HG02610 (cell line): ENCODE results near the gene ILK.

Experiments
- ATAC-seq: cut with Tn5 transposase; IDR thresholded peaks from one replicate; pipeline ENCODE4 v1.9.1; 2021; ENCODE audit warnings: mild to moderate bottlenecking, moderate library complexity; ENCODE audit not compliant: unreplicated experiment

Gene ILK

DNA sequence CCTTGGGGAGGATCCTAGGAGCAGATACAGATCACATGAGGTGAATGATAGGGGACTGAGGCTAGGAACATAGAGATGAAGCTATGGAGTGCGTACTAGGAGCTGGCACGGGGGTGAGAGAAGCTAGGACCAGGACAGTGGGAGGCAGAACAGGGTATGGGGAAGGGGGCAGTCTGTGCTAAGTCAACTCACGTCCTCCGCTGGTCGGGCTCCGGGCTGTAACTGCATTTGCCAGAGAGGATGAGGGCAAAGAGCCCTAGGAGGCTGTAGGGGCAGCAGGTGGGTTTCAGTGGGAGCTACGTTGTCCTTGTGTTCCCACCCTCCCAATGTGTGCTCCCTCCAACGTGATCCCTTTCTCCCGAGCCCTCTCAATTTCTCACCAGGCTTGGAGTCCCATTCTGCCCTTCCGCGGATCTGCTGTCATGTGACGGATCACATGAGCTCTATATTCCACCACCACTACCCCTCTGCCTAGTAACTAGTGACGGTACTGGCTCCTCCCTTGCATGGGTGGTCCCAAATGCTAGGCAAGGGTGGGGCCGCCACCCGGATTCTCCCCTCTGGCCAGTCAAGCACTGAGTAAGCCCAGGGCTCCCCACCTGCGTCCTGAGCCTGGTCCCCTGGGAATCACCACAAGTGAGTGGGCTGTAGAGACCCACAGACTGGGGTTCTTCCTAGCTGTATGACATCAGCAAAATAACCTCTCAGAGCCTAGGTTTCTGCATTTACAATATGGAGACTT is 15.6 kb downstream of the ILK start, which contains the start of gene TPP1:
TPP1 (minus strand) TSS at position 419 of the 742 bp plus-strand sequence; CDS start at position 397, 22 bp downstream.
- ATAC-seq, result peak; percentile 96

DNA sequence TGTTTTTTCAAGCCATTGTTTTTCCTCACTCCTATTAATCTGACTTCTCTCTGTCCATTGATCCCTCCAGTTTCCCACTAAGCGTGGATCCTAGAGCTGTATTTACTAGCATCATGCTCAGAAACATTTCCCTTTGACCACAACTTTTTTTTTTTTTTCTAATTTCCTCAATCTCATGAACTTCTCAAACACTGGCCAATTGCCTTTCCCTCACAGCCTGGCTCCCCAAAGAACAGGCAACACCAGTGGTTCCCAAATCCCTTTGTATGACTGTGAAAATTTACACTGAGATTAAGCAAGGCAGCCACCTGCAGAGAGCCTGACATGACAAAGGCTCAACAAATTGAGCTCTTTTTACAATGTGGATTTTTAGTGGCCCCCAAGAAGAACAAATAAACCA is 17.1 kb downstream of the ILK start:
- no peak for ATAC-seq

DNA sequence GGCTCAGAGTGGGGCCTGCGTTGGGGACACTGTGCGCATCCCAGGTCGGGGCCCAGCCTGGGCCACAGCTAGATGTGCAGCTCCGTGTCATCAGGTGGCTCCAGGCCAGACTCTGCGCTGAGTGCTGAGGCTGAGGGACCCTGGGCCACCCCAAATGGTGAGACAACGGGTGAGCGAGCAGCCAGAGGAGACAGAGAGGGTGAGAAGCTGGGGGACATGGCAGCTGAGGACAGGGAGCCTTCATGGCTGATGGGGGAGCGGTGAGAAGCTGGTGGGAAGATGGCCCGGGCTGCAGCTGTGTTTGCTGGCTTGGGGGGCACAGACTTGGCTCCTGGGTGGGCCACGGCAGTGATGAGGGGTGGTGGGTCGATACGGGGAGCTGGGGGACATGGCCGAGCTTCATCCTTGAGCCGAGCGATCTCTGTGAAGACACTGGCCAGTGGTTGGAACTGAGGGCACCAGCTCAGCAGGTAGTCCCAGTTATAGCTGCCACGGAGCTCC is 18.2 kb downstream of the ILK start:
- no peak for ATAC-seq

DNA sequence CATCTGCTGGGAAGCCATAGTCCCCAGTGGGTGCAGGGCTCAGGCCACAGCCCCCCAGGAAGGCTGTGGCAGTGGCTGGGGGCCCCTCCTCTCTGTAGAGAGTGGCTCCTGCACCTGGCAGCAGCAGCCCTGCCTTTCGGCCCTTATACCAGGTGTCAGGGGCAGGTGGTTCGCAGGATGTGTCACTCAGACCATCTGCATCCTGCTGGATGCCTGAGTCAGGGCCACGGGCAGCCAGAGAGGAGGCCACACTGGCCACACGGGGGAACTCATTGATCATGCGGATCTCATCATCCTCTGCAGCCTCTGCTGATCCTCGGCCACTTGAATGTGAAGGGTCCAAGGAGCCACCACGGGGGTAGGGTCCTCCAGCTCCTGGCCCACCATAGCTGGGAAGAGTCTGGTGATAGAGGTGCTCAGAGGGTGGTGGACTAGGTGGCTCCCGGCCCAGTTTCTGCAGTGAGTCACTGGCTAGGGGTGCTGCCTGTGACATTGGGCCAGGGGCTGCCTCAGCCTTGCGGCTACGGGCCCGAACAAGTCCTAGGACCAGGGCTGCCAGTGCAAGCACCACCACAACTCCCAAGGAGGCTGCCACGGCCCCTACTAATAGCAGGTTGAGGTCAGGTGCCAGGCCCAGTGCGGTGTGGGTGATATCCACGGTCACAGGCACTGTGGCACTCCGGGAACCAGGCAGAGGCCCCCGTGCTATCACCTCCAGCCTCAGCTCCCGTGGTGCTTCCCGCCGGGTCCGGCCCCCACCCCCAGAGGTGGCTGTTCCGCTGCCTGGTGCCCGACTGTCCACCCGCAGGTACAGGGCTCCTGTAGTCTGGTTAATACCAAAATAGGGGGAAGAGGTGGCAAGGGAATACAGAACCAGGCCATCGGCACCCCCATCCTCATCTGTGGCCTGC is 18.9 kb downstream of the ILK start:
- ATAC-seq, result no peak

DNA sequence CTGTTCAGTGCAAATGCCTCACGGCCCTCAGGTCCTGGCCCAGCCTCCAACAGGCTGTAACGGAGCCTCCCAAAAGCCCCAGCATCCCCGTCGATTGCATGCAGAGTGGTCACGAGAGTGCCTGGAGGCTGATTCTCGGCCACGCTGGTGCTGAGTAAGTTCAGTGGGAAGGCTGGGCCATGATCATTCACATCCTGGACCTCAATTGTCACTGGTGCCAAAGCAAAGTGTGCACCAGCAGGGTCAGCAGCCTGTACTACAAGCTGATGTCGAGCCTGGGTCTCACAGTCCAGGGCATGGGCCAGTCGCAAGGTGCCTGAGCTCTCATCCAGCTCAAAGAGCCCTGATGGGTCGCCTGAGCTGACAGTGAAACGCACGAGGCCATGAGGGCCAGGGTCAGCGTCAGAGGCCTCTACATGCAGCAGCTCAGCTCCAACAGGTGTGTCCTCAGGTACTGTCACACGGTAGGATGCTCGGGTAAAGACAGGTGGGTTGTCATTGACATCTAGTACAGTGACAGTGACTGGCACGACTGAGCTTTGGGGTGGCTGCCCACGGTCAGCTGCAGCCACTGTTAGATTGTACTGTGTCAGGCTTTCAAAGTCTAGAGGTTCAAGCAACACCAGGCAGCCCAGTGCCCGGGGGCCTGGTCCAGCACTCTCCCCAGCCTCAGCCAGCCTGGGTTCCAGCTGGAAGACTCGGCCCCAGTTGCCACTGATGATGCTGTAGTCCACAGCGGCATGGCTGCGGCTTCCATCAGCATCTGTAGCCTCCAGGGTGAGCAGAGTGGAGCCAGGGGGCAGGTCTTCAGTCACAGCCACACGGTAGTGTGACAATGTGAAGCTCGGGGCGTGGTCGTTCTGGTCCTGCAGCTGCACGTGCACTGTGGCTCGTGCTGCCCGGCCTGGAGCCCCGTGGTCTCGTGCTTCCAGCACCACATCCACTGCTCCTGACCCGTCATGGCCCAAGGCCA is 20.1 kb downstream of the ILK start:
- no peak for ATAC-seq

- no peak for ATAC-seq
These were observed 21.7 kb downstream of the ILK start for GRCh38 chr11:6625156-6625831.

GRCh38 chr11:6625832-6626420 is 22.4 kb downstream of the ILK start:
- ATAC-seq, result no peak

- no peak for ATAC-seq
These were observed 23.6 kb downstream of the ILK start for GRCh38 chr11:6626971-6627761.

- ATAC-seq, result peak; percentile 71
These were observed 24.2 kb downstream of the ILK start for GRCh38 chr11:6627762-6628241.

DNA sequence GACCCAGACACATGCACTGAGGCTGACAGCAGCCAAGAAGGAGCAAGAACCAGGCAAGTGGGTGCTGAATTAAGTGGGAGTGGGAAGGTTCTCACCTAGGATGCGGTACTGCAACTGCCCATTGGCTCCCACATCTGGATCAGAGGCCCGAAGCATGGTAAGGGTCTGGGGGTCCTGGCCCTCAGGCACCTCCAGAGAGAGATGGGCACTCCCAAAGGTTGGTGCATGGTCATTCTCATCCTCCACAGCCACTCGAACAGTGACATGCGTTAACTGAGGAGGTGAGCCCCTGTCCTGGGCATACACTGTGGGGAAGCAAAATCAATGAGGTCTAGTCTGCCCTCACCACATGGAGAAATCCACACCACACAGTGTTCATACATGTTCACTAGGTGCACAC is 25.0 kb downstream of the ILK start:
- ATAC-seq, result no peak

GRCh38 chr11:6629573-6629891 is 26.0 kb downstream of the ILK start:
- ATAC-seq, result no peak

- ATAC-seq, result no peak
These were observed 26.5 kb downstream of the ILK start for GRCh38 chr11:6629892-6630631.

DNA sequence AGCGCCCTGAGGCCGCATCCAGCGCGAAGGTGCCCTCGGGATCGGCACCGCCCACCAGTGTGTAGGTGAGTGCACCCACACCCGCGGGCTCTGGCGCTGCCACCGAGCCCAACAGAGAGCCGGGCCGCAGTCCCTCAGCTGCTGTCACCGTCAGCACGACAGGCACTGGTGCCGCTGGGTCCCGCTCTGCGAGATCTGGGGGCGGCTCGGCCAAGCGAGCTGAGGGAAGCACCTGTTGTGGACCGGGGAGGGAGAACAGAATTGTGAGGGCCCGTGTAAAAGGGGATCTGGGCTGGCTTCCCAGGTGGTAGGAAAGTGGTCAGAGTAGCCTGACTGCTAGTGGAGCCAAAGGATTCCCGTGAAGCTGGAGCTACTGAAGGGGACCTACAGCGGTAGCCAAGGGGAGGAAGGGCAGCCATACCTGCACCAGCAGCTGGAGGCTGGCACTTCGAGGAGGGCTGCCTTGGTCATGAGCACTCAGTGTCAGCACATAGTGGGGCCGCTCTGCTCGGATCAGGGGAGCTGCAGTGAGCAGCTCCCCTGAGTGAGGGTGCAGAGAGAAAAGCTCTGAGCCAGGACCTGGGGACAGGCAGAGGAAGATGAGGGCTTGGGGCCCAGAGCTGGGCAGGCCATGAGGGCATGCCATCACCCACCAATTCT is 27.2 kb downstream of the ILK start:
- no peak for ATAC-seq

DNA sequence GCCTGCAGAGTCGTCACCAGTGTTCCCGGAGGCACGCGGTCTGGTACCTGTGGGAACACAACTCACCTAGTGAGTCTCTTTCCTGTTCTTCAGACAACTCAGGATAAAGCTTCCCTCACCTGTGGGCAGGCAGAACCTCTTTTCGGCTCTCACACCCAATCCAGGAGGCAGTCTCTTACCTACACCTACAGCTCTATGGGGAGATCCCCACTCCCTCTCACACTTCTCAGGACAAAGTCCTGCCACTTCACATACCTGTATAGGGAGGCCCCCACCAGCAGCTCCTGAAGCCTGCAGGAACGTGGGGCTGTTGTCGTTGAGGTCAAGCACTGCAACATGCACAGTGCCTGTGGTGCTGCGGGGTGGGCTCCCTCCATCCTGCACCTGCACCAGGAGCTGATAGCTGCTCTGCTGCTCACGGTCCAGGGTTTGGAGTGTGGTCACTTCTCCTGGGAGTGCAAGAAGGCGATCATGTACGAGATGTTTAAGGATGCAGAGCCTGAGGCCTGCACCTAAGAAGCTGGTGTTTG is 27.9 kb downstream of the ILK start:
- no peak for ATAC-seq

- ATAC-seq, result no peak
These were observed 28.8 kb downstream of the ILK start for GRCh38 chr11:6632116-6633073.
